Keratinocyte (primary cell): Measurements from ENCODE around the gene DCTPP1. TPM values are rescaled to one million over a fixed set of nuclear protein-coding genes. Genes with fewer than 3 reads are reported as not detected.

Experiments used
- DNase-seq: peaks from one replicate; pipeline ENCODE4 v3.0.0-alpha.2; 2011; ENCODE audit warnings: low read depth, missing footprints, low spot score
- FAIRE-seq: peaks from 2 replicates; lab custom pipeline; 2011; peaks lifted over from hg19 to GRCh38; lab: Jason Lieb, UNC
- H2AFZ ChIP-seq: 2 replicates; pipeline ENCODE4 v1.6.0; 2012; ENCODE audit warnings: low read length, control low read depth, inconsistent platforms; ENCODE audit not compliant: control insufficient read depth
- H3K27ac ChIP-seq: 2 replicates; pipeline ENCODE4 v1.5.1; 2011; ENCODE audit warnings: low read length; ENCODE audit not compliant: control insufficient read depth, insufficient read depth
- H3K27me3 ChIP-seq: 3 replicates; pipeline ENCODE4 v1.6.0; 2011; ENCODE audit warnings: low read length; ENCODE audit not compliant: control insufficient read depth, insufficient read depth; ENCODE audit errors: extremely low read depth
- H3K36me3 ChIP-seq, 2 experiments: 2 replicates in 1 of 2; 3 replicates in 1 of 2; pipeline ENCODE4 v1.5.1; 2011; ENCODE audit warnings: low read length in 2 of 2, mild to moderate bottlenecking in 1 of 2; ENCODE audit not compliant: control insufficient read depth in 2 of 2, insufficient read depth in 2 of 2; ENCODE audit errors: extremely low read depth in 1 of 2
- H3K4me1 ChIP-seq: 3 replicates; pipeline ENCODE4 v1.5.1; 2011; ENCODE audit warnings: low read length; ENCODE audit not compliant: control insufficient read depth, insufficient read depth; ENCODE audit errors: extremely low read depth
- H3K4me2 ChIP-seq: 3 replicates; pipeline ENCODE4 v1.6.0; 2011; ENCODE audit warnings: low read depth, low read length; ENCODE audit not compliant: control insufficient read depth, insufficient read depth; ENCODE audit errors: extremely low read depth
- H3K4me3 ChIP-seq, 3 experiments: fragments of 200-600 bp in 1 of 3; sonication (generic) in 1 of 3; 2 replicates in 2 of 3; 3 replicates in 1 of 3; pipeline ENCODE4 v1.5.1; 2011 to 2016; ENCODE audit warnings: low read length in 3 of 3, mild to moderate bottlenecking in 3 of 3, control low read depth in 2 of 3, inconsistent platforms in 1 of 3, low read depth in 1 of 3, mixed read lengths in 1 of 3, mixed run types in 1 of 3, moderate library complexity in 1 of 3; ENCODE audit not compliant: control insufficient read depth in 2 of 3, insufficient read depth in 2 of 3; ENCODE audit errors: extremely low read depth in 1 of 3
- H3K79me2 ChIP-seq: 2 replicates; pipeline ENCODE4 v1.6.0; 2012; ENCODE audit warnings: low read length; ENCODE audit not compliant: control insufficient read depth, insufficient read depth
- H3K9ac ChIP-seq: 3 replicates; pipeline ENCODE4 v1.6.0; 2011; ENCODE audit warnings: low read length; ENCODE audit not compliant: control insufficient read depth, insufficient read depth; ENCODE audit errors: extremely low read depth
- H3K9me1 ChIP-seq: 3 replicates; pipeline ENCODE4 v1.6.0; 2011; ENCODE audit warnings: low read length; ENCODE audit not compliant: control insufficient read depth, insufficient read depth; ENCODE audit errors: extremely low read depth
- H3K9me3 ChIP-seq: 2 replicates; pipeline ENCODE4 v1.5.1; 2012; ENCODE audit warnings: low read depth, low read length; ENCODE audit not compliant: control insufficient read depth
- H4K20me1 ChIP-seq: 3 replicates; pipeline ENCODE4 v1.6.0; 2011; ENCODE audit warnings: low read length; ENCODE audit not compliant: control insufficient read depth, insufficient read depth; ENCODE audit errors: extremely low read depth
- EZH2 ChIP-seq: IDR thresholded peaks from one replicate; pipeline ENCODE4 v1.6.1; 2012; ENCODE audit warnings: inconsistent platforms, mild to moderate bottlenecking, low read length, moderate library complexity
- dilution Hi-C: fragments of 300-500 bp; cut with MboI; formaldehyde crosslinking; loops from one replicate; pipeline ENCODE4 v1.7.0; 2020; ENCODE audit warnings: low sequenced_read_pairs; ENCODE audit not compliant: extremely low pct_ligation_motif_present
- polyA plus RNA-seq, 5 experiments: library from polyadenylated mRNA; depleted of rRNA in 3 of 5; stranded (reverse) in 3 of 5; stranded (forward) in 1 of 5; unstranded in 1 of 5; fragments of >200 nt; gene quantifications; 1 replicate in 1 of 5; 2 replicates in 3 of 5; 3 replicates in 1 of 5; pipeline versions ENCODE4 v1.2.1 to v1.2.3, GENCODE V29; 2011 to 2012; ENCODE audit warnings: missing spikeins in 2 of 5, low read depth in 1 of 5, low replicate concordance in 1 of 5
- TF ChIP-seq, protein P1 (sequence below), 3 experiments: IDR thresholded peaks in 1 of 3; conservative IDR thresholded peaks in 1 of 3; optimal IDR thresholded peaks in 1 of 3; 2 replicates in 2 of 3; 3 replicates in 1 of 3; pipeline versions ENCODE3 to v1.5.1; 2011; ENCODE audit warnings: low read length in 3 of 3, mild to moderate bottlenecking in 3 of 3, moderate library complexity in 2 of 3, control low read depth in 1 of 3, inconsistent platforms in 1 of 3; ENCODE audit not compliant: insufficient read depth in 2 of 3; ENCODE audit errors: extremely low read depth in 1 of 3

The DCTPP1 gene
- polyA plus RNA-seq, 1 donor (not counting 4 experiments of a cell fraction or from before 2014, with no cell fraction given) = 95.8 TPM

DNA sequence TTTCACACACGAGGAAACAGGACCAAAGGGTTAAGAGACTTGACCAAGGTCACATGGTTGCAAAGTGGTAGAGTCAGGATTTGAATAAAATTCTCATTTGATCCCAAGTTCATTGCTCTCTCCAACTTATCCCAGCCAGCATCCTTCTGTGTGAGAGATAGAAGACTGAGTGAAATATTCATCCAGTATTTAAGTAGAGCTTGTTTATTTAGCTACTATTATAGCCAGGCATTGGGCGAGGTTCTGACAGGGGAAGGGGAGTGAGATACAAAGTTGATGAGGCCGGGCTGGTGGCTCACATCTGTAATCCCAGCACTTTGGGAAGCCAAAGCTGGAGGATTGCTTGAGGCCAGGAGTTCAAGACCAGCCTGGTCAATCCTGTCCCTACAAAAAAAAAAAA lies 47.2 kb upstream of the DCTPP1 start:
- DNase-seq (no peak), FAIRE-seq (no peak)
- TF ChIP-seq, protein P1, sequence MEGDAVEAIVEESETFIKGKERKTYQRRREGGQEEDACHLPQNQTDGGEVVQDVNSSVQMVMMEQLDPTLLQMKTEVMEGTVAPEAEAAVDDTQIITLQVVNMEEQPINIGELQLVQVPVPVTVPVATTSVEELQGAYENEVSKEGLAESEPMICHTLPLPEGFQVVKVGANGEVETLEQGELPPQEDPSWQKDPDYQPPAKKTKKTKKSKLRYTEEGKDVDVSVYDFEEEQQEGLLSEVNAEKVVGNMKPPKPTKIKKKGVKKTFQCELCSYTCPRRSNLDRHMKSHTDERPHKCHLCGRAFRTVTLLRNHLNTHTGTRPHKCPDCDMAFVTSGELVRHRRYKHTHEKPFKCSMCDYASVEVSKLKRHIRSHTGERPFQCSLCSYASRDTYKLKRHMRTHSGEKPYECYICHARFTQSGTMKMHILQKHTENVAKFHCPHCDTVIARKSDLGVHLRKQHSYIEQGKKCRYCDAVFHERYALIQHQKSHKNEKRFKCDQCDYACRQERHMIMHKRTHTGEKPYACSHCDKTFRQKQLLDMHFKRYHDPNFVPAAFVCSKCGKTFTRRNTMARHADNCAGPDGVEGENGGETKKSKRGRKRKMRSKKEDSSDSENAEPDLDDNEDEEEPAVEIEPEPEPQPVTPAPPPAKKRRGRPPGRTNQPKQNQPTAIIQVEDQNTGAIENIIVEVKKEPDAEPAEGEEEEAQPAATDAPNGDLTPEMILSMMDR (optimal IDR thresholded peaks at IDR 0.05 in 1 of 3, IDR thresholded peaks at IDR 0.05 in 1 of 3, conservative IDR thresholded peaks at IDR 0.05 in 1 of 3; ENCODE audit: extremely low read depth in 1 of 3, insufficient read depth in 2 of 3, low read length in 3 of 3) = no peak
- no peak for TF ChIP-seq EZH2
- dilution Hi-C loops = no loop called here
- Histone ChIP-seq H2AFZ (no peak overlapping the region), H3K4me3 (no peak overlapping the region), H4K20me1 (no peaks in the 10 kb centered on the region), H3K27ac (no peak overlapping the region), H3K9ac (no peak overlapping the region), H3K9me3 (no peaks in the 10 kb centered on the region), H3K9me1 (no peaks in the 10 kb centered on the region), H3K79me2 (no peaks in the 10 kb centered on the region), H3K4me2 (no peak overlapping the region), H3K27me3 (peaks cover 14% of the 10 kb centered on the region), H3K4me1 (no peaks in the 10 kb centered on the region), H3K36me3 (no peaks in the 10 kb centered on the region)

GRCh38 chr16:30474684-30475083 lies 44.9 kb upstream of the DCTPP1 start:
- no peak overlapping the region for H3K9ac ChIP-seq
- FAIRE-seq (no peak), DNase-seq (no peak)
- no peaks in the 10 kb centered on the region for H3K36me3 ChIP-seq
- H3K27me3 ChIP-seq = peaks cover 14% of the 10 kb centered on the region
- TF ChIP-seq, protein P1 (optimal IDR thresholded peaks at IDR 0.05 in 1 of 3, IDR thresholded peaks at IDR 0.05 in 1 of 3, conservative IDR thresholded peaks at IDR 0.05 in 1 of 3; ENCODE audit: extremely low read depth in 1 of 3, insufficient read depth in 2 of 3, low read length in 3 of 3) = no peak
- TF ChIP-seq EZH2 = no peak
- dilution Hi-C loops = no loop called here
- no peak overlapping the region for H3K4me2 ChIP-seq
- peaks cover 2% of the 10 kb centered on the region for H3K4me1 ChIP-seq
- no peak overlapping the region for H3K4me3 ChIP-seq
- no peak overlapping the region for H3K27ac ChIP-seq
- H2AFZ ChIP-seq = no peak overlapping the region
- H3K9me3 ChIP-seq = no peaks in the 10 kb centered on the region
- H3K9me1 ChIP-seq = no peaks in the 10 kb centered on the region
- H4K20me1 ChIP-seq = no peaks in the 10 kb centered on the region
- H3K79me2 ChIP-seq = no peaks in the 10 kb centered on the region
